Hepatic stellate cell (primary cell): ENCODE results near the gene DCAF7.

Experiments
- DNase-seq: peaks from one replicate; pipeline ENCODE4 v3.0.0; 2011; ENCODE audit warnings: low spot score

The DCAF7 gene

DNA sequence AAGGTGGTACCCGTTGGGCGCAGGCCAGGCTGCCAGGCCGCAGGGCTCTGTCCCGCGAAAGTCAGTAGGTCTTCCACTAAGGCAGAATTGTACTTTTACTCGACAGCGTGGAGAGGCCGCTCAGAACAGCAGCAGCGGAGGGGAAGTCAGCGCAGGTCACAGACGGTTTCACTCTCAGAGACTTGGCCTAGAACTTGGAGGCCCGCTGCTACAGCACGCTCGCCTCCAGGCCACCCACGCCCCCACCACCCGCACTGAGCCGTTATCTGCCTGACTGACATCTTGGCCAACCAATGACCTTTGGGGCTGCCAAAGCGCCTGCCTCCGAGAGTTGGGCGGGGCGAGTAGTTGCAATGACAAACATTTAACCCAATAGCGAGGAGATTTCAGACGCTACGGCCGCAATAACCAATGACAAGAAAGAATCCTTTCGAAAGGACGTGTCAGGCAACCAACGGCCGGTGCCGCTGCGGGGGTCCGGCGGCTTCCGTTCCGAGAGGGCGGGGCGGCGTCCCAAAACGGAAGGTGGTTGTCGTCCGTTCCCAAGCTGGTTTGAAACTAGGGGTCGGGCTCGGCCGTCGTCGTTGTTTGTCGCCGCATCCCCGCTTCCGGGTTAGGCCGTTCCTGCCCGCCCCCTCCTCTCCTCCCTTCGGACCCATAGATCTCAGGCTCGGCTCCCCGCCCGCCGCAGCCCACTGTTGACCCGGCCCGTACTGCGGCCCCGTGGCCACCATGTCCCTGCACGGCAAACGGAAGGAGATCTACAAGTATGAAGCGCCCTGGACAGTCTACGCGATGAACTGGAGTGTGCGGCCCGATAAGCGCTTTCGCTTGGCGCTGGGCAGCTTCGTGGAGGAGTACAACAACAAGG lies at the start of gene DCAF7:
TSS of gene DCAF7 (plus strand) at position 532 of the 871 bp plus-strand sequence. CDS start at position 733, 201 bp downstream.
- DNase-seq: peak; percentile 100

DNA sequence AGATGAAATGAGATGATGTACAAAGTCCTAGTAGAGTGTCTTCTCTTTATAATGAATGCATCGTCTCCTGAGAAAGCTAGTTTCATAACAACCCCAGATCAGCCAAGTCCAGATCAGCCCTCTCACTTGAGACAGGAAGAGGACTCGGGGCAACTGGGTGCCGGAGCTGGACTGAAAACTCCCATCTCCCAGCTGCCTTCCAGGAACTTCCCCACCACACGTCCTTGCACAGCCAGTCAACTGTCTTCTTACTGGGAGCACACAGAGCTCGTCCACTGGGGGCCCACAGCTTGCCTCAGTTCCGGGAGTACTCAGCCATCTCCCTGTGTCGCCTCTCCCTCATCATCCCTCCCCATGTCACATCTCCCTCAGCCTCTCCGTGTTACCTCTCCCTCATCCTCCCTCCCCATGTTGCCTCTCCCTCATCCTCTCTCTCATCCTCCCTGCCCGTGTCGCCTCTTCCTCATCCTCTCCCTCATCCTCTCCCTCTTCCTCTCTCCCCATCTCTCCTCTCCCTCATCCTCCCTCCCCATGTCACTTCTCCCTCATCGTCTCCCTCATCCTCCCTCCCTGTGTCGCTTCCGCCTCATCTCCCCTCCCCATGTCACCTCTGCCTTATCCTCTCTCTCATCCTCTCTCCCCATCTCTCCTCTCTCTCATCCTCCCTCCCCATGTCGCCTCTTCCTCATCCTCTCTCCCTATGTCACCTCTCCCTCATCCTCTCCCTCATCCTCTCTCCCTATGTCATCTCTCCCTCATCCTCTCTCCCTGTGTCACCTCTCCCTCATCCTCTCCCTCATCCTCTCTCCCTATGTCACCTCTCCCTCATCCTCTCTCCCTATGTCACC lies 49.5 kb upstream of the DCAF7 start:
- no peak for DNase-seq

DNA sequence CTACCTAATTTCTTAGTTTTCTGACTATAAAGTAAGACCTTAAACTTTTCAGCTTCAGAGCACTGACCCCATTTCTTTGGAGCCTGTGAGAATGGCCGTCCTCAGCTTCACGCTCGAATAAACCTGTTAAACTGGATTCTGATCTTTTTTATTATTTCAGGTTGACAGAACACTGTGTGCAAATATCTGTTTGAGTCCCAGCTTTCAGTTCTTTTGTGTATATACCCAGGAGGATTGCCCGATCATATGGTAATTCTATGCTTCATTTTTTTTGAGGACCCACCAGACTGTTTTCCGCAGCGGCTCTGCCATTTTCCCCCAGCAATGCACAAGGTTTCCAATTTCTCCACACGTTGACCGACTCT lies 47.0 kb upstream of the DCAF7 start:
- DNase-seq: no peak

- DNase-seq: no peak
These were observed 46.0 kb upstream of the DCAF7 start for GRCh38 chr17:63504261-63504660.

- no peak for DNase-seq
These were observed 44.9 kb upstream of the DCAF7 start for GRCh38 chr17:63505341-63505740.

- DNase-seq: no peak
These were observed 43.6 kb upstream of the DCAF7 start for GRCh38 chr17:63506627-63507026.

DNA sequence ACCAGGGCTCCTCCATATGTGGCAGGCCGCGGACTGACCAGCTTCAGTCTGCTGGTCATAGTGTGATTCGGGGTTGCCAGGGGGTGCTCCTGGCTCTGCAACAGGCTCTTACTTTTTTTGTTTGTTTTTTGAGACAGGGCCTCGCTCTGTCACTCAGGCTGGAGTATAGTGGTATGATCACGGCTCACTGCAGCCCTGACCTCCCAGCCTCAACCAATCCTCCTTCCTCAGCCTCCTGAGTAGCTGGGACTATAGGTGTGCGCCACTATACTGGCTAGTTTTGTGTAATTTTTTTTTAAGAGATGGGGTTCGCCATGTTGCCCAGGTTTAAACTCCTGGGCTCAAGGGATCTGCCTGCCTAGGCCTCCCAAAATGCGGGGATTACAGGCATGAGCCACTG lies 38.9 kb upstream of the DCAF7 start:
- DNase-seq: no peak

DNA sequence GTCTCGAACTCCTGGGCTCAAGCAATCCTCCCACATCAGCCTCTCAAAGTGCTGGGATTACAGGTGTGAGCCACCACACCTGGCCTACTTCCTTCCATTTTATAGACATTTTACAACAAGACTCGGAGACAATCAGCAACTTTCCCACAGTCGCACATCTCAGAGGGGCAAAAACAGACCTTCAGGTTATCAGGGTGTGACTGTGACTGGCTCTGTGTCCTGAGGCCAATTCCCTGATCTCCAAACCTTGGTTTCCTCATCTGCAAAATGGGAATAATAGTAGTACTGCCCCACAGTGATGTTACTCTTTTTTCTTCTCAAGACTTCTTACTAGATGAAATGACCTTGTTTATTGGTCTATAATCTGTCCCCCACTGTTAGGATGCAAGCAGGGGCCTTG lies 37.9 kb upstream of the DCAF7 start:
- no peak for DNase-seq

DNA sequence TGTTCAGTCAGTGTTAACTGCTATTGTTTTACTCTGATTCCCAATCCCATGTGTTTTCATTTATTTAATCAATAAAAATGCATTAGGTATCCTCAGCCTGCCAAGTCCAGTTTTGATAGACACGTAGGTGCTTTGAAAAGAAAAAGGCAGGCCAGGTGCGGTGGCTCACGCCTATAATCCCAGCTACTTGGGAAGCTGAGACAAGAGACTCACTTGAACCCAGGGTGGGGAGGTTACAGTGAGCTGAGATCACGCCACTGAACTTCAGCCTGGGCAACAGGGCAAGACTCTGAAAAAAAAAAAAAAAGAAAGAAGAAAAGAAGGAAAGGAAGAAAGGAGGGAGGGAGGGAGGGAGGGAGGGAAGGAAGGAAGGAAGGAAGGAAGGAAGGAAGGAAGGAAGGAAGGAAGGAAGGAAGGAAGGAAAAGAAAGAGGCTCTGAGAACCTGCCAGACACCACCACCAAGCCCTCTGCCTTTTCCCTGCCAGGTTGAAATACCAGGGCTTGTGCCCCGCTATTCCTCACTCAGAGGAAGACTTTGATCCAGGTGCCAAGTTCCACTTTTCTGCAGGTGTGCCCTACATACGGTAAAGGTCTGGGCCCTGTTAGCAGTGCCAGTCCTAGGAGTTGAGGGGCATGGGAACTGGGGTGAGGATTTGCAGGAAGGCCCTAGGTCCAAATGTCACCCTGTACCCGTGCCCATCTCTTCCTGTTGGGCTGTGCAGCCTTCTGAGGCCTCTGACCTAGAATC lies 37.2 kb upstream of the DCAF7 start:
- DNase-seq: no peak

GRCh38 chr17:63514477-63514876 lies 35.8 kb upstream of the DCAF7 start:
- no peak for DNase-seq

DNA sequence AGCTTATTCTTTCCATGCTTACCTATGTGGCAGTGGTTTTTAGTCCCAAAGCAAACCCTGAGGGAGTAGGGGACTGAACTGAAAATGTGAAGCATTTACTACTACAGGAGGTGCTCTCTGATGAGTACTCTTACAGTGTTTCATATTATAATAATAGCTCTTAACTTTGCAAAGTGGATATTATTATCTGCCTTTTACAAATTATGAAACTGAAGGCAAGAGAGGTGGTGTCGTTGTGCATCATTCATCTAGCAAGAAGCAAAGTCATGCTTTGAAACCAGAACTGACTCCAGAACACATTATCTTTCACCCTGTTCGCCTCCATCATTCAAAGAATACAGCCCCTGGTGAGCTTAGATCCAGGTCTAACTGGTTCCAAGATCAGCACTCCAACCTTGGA lies 35.3 kb upstream of the DCAF7 start:
- no peak for DNase-seq

GRCh38 chr17:63515426-63515825 lies 34.9 kb upstream of the DCAF7 start:
- no peak for DNase-seq

DNA sequence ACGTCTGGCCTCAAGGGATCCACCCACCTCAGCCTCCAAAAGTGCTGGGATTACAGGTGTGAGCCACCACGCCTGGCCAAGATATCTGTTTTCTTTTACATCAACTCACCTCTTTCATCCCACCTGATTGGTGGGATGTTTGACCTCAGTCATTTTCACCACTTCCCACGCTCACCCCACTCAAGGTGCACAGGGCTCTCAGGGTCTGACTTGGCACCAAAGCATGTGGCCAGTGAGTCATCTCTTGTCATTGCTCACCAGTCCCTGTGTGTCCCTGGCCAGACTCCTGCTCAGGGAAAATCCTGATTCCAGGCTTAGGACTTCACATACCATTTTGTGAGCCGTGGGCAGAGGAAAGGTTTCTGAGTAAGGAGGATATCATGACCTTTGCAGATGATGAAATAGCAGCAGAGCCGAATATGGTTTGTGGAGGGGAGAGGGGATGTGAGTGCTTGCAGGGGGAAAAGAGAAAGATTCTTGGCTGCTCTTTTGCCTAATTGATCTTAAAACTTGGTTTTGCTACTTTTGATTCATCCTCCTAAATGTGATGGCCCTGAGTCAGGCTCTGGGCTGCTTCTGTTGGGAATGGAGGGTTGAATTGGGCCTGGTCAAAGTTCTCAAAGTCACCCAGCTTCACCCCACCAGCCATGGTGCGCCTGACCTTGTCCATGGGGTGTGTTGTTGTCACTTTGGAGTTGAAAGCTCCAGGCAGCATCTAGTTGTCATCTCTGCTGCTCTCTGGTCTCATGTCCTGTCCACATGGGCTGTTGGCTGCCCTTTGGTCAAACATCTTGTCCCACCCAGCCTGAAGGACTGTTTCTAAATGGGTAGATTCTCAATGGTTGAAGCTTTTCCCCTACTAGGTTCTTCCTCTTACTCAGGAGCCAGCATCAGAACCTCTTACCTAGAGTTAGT lies 33.1 kb upstream of the DCAF7 start:
- DNase-seq: peak; percentile 78

DNA sequence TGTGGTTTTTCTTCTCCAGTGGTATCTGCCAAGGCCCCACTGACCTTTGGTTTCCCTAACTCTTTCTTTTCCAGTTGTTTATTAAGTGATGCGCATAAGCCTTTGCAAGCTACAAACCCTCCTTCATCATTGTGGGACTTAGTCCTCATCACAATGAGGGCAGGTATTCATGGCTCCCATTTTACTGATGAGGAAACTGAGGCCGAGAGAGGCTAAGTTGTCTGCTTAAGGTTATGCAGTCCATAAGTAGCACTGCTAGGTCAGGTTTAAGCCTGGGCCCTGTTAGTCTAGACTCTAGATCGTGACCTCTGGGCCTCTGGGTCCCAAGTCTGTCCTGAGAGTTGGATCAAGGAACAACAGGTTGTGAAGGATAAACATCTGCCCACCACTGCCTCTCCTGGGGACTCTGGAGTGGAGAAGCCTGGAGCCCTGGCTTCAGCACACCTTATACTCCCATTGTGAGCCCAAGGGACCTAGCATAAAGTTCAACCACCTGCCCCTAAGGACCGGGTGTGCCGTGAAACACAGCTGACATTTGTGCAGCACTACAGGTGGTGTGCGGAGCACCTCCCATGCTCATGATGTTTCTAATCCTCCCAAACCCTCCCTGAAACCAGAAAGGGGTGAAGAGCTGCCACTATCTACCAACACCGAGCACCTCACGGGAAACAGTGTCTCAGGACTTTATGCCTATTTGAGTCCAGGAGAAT lies 32.3 kb upstream of the DCAF7 start:
- DNase-seq: no peak

- no peak for DNase-seq
These were observed 31.0 kb upstream of the DCAF7 start for GRCh38 chr17:63519116-63519881.

DNA sequence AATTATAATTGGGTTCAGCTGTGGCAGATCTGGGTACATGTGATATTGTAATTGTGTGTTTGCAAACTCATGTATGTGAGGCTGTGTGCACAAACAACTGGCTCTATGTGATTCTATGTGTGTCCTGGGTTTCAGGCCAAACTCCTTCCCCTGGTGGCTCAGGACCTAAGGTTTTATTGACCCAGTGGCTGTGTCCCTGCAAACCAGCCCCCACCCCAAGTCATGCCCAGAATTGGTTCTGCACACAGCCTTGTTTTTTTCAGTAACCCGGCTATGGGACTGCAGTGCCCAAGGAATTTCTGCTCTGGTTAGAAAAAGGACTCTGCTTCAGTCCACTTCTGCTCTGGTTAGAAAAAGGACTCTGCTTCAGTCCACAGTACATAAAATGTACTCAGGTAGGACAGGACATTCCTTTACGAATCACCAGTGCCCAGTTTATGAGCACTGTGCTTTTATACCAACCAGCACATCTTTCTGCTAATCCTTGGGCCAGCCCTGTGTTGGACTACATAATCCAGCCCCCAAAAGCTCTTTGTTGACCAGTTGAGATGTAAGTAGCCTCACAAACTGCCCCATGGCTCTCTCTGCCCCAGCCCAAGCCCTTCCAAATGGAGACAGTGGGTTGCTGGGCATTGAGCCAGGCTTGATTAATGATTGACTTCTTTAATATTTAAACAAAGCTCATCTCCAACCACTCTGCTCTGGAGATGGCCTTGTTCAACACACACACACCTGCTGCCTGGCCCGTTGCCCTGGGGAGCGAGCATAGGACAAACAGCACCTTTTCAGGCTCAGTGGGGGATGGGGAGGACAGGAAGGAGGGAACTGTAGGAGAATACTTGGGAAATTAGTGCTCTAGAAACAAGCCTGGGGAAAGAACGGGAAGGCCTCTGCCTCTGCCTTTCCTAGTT lies 30.1 kb upstream of the DCAF7 start:
- no peak for DNase-seq

- DNase-seq: no peak
These were observed 26.9 kb upstream of the DCAF7 start, which contains the start of gene KCNH6 for GRCh38 chr17:63523253-63523855. Gene KCNH6, plus strand, starts transcription at chr17:63523358. Its CDS starts 56 bp downstream, at chr17:63523414.

- no peak for DNase-seq
These were observed 26.2 kb upstream of the DCAF7 start for GRCh38 chr17:63524051-63524450.
